MCF 10A (cell line): ENCODE data around the gene MAML2. TPM values are rescaled to one million over a fixed set of nuclear protein-coding genes. Genes with fewer than 3 reads are reported as not detected.

ENCODE experiments used
- BruUV-seq: library from RNA; stranded (reverse); fragments of 400-500 nt; replicated peaks from 2 replicates; lab custom pipeline; 2021; lab: Mats Ljungman, UMichigan
- CTCF ChIA-PET: fragments of 300-600 bp; sonication (Branson Sonifier 250); formaldehyde crosslinking; extraction: SDS; loops from one replicate; lab custom pipeline; 2021; ENCODE audit warnings: antibody characterized with exemption, inconsistent platforms; lab: Yijun Ruan, JAX
- POLR2A ChIA-PET: fragments of 300-600, 350-650 bp; sonication (Branson Sonifier 250); formaldehyde crosslinking; extraction: SDS; loops from one replicate; lab custom pipeline; 2020; ENCODE audit warnings: antibody characterized with exemption, inconsistent platforms; lab: Yijun Ruan, JAX
- DNase-seq: peaks from one replicate; pipeline ENCODE4 v3.0.0-alpha.2; 2018; ENCODE audit not compliant: unreplicated experiment
- H3K27ac Mint-ChIP-seq: one replicate; pipeline ENCODE4 v1.8.0; 2022; ENCODE audit warnings: mild to moderate bottlenecking, low read depth, mixed read lengths; ENCODE audit not compliant: unreplicated experiment
- H3K27me3 Mint-ChIP-seq: one replicate; pipeline ENCODE4 v1.8.0; 2022; ENCODE audit warnings: mixed read lengths; ENCODE audit not compliant: insufficient read depth, unreplicated experiment
- H3K36me3 Mint-ChIP-seq: one replicate; pipeline ENCODE4 v1.8.0; 2022; ENCODE audit warnings: mild to moderate bottlenecking, moderate library complexity, mixed read lengths; ENCODE audit not compliant: insufficient read depth, unreplicated experiment
- H3K4me1 Mint-ChIP-seq: one replicate; pipeline ENCODE4 v1.8.0; 2022; ENCODE audit warnings: mixed read lengths; ENCODE audit not compliant: insufficient read depth, unreplicated experiment
- H3K4me3 Mint-ChIP-seq: one replicate; pipeline ENCODE4 v1.8.0; 2022; ENCODE audit warnings: mild to moderate bottlenecking, moderate library complexity, mixed read lengths; ENCODE audit not compliant: unreplicated experiment
- H3K9me3 Mint-ChIP-seq: one replicate; pipeline ENCODE4 v1.8.0; 2022; ENCODE audit warnings: mixed read lengths; ENCODE audit not compliant: unreplicated experiment
- CTCF ChIP-seq: fragments of 200-600 bp; IDR thresholded peaks from one replicate; pipeline ENCODE4 v1.8.0; 2022; ENCODE audit warnings: antibody characterized with exemption, mild to moderate bottlenecking; ENCODE audit not compliant: unreplicated experiment
- intact Hi-C: fragments of 100-400 bp; cut with micrococcal nuclease; formaldehyde crosslinking; loops from 2 replicates; pipeline ENCODE4 v1.14.1; 2022
- total RNA-seq: library from RNA; stranded (reverse); gene quantifications from 2 replicates; pipeline ENCODE4 v1.2.3, GENCODE V29; 2022

The MAML2 gene
- total RNA-seq, 1 experiment from 2014 or later: 8.6 TPM

- Mint-ChIP-seq H3K4me3 (no peak overlapping the region), H3K27me3 (no peaks in the 10 kb centered on the region), H3K27ac (no peak overlapping the region), H3K36me3 (no peaks in the 10 kb centered on the region), H3K9me3 (no peaks in the 10 kb centered on the region), H3K4me1 (peaks cover 28% of the 10 kb centered on the region)
- ChIA-PET POLR2A (interaction anchor here (0.7 to 1.7 kb wide), 2 partner anchors 51 to 100 kb away, joined by 3 to 4 read pairs; no protein-coding TSS in a partner anchor), CTCF (interaction anchor here (1.6 kb wide), 1 partner anchor 136 kb away, joined by 9 read pairs; the partner anchor contains the start of gene MAML2)
- intact Hi-C loops: no loop called here
- BruUV-seq: no TSS peak
- no peak for DNase-seq
- no peak for TF ChIP-seq CTCF
Measured at GRCh38 chr11:96206955-96207354, 136.0 kb downstream of the MAML2 start.

- no peak overlapping the region for H3K27ac Mint-ChIP-seq
- no TSS peak for BruUV-seq
- no peak overlapping the region for H3K4me3 Mint-ChIP-seq
- H3K36me3 Mint-ChIP-seq: no peaks in the 10 kb centered on the region
- ChIA-PET POLR2A (interaction anchor here (0.6 to 0.8 kb wide), 4 partner anchors 26 to 42 kb away, joined by 3 to 5 read pairs (median 4); no protein-coding TSS in a partner anchor), CTCF (interaction anchor here (0.6 to 1.3 kb wide), 6 partner anchors 13 to 180 kb away, joined by 3 to 4 read pairs (median 3); no protein-coding TSS in a partner anchor)
- intact Hi-C loops: no loop called here
- H3K9me3 Mint-ChIP-seq: no peaks in the 10 kb centered on the region
- TF ChIP-seq CTCF: no peak
- H3K27me3 Mint-ChIP-seq: no peaks in the 10 kb centered on the region
- no peak for DNase-seq
- H3K4me1 Mint-ChIP-seq: peaks cover 26% of the 10 kb centered on the region
Measured at GRCh38 chr11:96205460-96205809, 137.6 kb downstream of the MAML2 start.

GRCh38 chr11:96204721-96205459 is 138.1 kb downstream of the MAML2 start:
- H3K9me3 Mint-ChIP-seq: no peaks in the 10 kb centered on the region
- CTCF ChIA-PET: interaction anchor here (0.7 to 0.8 kb wide), 2 partner anchors 11 to 53 kb away, joined by 3 to 4 read pairs; no protein-coding TSS in a partner anchor
- H3K4me3 Mint-ChIP-seq: no peak overlapping the region
- intact Hi-C loops: no loop called here
- DNase-seq: no peak
- no peak for TF ChIP-seq CTCF
- no peaks in the 10 kb centered on the region for H3K27me3 Mint-ChIP-seq
- H3K4me1 Mint-ChIP-seq: peaks cover 32% of the 10 kb centered on the region
- peak overlapping the region; percentile 33 for H3K27ac Mint-ChIP-seq
- no TSS peak for BruUV-seq
- POLR2A ChIA-PET: interaction anchor here (0.6 to 1.0 kb wide), 2 partner anchors 23 to 30 kb away, joined by 3 to 4 read pairs; no protein-coding TSS in a partner anchor
- H3K36me3 Mint-ChIP-seq: no peaks in the 10 kb centered on the region

- Mint-ChIP-seq H3K27ac (peak overlapping the region; percentile 33), H3K36me3 (no peaks in the 10 kb centered on the region), H3K4me3 (no peak overlapping the region), H3K4me1 (peaks cover 36% of the 10 kb centered on the region), H3K9me3 (no peaks in the 10 kb centered on the region), H3K27me3 (no peaks in the 10 kb centered on the region)
- BruUV-seq: no TSS peak
- intact Hi-C loops: no loop called here
- TF ChIP-seq CTCF: no peak
- DNase-seq: no peak
- CTCF ChIA-PET: interaction anchor here (0.7 to 0.8 kb wide), 2 partner anchors 11 to 54 kb away, joined by 3 to 4 read pairs; no protein-coding TSS in a partner anchor
- POLR2A ChIA-PET: interaction anchor here (1.0 to 1.2 kb wide), 2 partner anchors 23 to 39 kb away, joined by 4 read pairs; no protein-coding TSS in a partner anchor
Measured at GRCh38 chr11:96204366-96204659, 138.7 kb downstream of the MAML2 start.
